ENCODE results near the gene SLC38A11.

Gene SLC38A11

GRCh38 chr2:164969909-164970690 lies 14.8 kb upstream of the SLC38A11 start:
- no peak for DNase-seq

- no peak for DNase-seq
Observed at GRCh38 chr2:164967781-164968228, 12.5 kb upstream of the SLC38A11 start.

- no peak for DNase-seq
Observed at GRCh38 chr2:164967361-164967760, 12.0 kb upstream of the SLC38A11 start.

GRCh38 chr2:164964700-164965099 lies 9.4 kb upstream of the SLC38A11 start:
- DNase-seq: no peak

- DNase-seq: no peak
Observed at GRCh38 chr2:164960159-164960558, 4.8 kb upstream of the SLC38A11 start.

- no peak for DNase-seq
Observed at GRCh38 chr2:164954186-164954585, 1.1 kb downstream of the SLC38A11 start.

GRCh38 chr2:164953279-164953678 lies 2.0 kb downstream of the SLC38A11 start:
- DNase-seq: no peak

- DNase-seq: no peak
Observed at GRCh38 chr2:164952057-164952702, 3.1 kb downstream of the SLC38A11 start.

GRCh38 chr2:164948540-164948939 lies 6.8 kb downstream of the SLC38A11 start:
- no peak for DNase-seq

- no peak for DNase-seq
Observed at GRCh38 chr2:164947281-164947680, 8.0 kb downstream of the SLC38A11 start.

GRCh38 chr2:164943289-164943688 lies 12.0 kb downstream of the SLC38A11 start:
- DNase-seq: no peak

- DNase-seq: no peak
Observed at GRCh38 chr2:164937864-164938401, 17.4 kb downstream of the SLC38A11 start.

- no peak for DNase-seq
Observed at GRCh38 chr2:164935118-164936101, 19.9 kb downstream of the SLC38A11 start.

GRCh38 chr2:164934401-164935117 lies 20.8 kb downstream of the SLC38A11 start:
- DNase-seq: no peak

- no peak for DNase-seq
Observed at GRCh38 chr2:164933671-164934189, 21.6 kb downstream of the SLC38A11 start.

- no peak for DNase-seq
Observed at GRCh38 chr2:164932377-164932776, 22.9 kb downstream of the SLC38A11 start.

- DNase-seq: no peak
Observed at GRCh38 chr2:164928101-164928673, 27.1 kb downstream of the SLC38A11 start.

GRCh38 chr2:164922134-164922533 lies 33.2 kb downstream of the SLC38A11 start:
- no peak for DNase-seq

- DNase-seq: no peak
Observed at GRCh38 chr2:164920430-164920829, 34.9 kb downstream of the SLC38A11 start.

- no peak for DNase-seq
Observed at GRCh38 chr2:164917296-164917903, 37.9 kb downstream of the SLC38A11 start.

GRCh38 chr2:164915566-164915965 lies 39.8 kb downstream of the SLC38A11 start:
- DNase-seq: no peak
